Right lobe of liver (tissue), 4 donors: ENCODE measurements around the gene SLC25A52.

Experiments used
- CTCF ChIP-seq, 4 donors: fragments of 200-600 bp in 3 of 4; fragments of 450-650 bp in 1 of 4; IDR thresholded peaks; one replicate each; pipeline versions ENCODE4 v1.5.1 to v1.8.0; 2016 to 2022; ENCODE audit warnings: antibody characterized with exemption in 4 of 4, mild to moderate bottlenecking in 2 of 4
- POLR2A ChIP-seq: fragments of 450-650 bp; IDR thresholded peaks from one replicate; pipeline ENCODE4 v1.6.1; 2017; ENCODE audit warnings: antibody characterized with exemption, mild to moderate bottlenecking
- donor health status: DM: no; HTN: no; CAD: no.
- donor health status: DM: no; HTN: no; CAD: no.
- donor health status: DM: no; HTN: yes; CAD: no.

- TF ChIP-seq CTCF (IDR thresholded peaks at IDR 0.05) (no peak), POLR2A (no peak)
Measured at GRCh38 chr18:31736630-31737029, 24.1 kb downstream of the SLC25A52 start.
